ENCODE results near the gene OCIAD2.
"Not testable (repeated sequence)": the region's sequence is repeated elsewhere in the genome, so short reads cannot be mapped to it uniquely, and the experiment has no call there.

The OCIAD2 gene

DNA sequence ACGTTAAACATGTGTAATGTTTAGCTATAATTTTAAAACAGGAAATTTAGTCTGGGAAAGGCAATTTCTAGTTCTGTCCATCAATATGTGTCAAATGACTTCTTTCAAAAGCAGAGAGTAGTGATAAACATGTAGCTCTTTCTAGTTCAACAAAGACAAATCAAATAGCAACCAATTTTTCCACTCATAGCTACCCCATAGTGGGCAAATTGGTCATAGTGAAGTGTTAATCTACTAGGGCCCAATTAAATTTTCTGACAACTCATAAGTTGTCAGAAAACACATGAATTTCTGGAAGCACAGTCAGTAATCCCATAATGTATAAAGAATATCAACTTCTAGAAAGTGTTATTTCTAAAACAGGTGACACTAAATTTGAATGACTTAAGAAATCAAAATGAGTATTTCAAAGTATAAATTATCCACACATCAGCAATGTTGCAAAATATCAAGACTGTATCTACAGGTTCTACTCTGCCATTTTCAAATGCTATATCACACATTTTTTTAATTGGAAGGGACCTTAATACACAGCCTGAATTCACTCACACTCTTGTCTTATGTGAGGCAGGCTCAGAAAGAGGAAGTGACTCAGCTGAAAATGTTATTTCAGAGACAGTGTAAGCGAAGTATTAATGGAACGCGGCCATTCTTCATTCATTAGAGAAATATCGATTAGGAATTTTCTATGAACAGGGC, 7.7 kb downstream of the OCIAD2 start:
- H3K4me1 ChIP-seq (ENCODE audit: low read depth, poor library complexity, severe bottlenecking) = peaks cover 9% of the 10 kb centered on the region
- H3K27ac ChIP-seq = no peak overlapping the region
- H3K27me3 ChIP-seq (ENCODE audit: insufficient read depth, low read depth) = no peaks in the 10 kb centered on the region
- no peak overlapping the region for H3K9ac ChIP-seq
- no peak overlapping the region for H2AFZ ChIP-seq (ENCODE audit: low read depth)
- H4K20me1 ChIP-seq (ENCODE audit: insufficient read depth) = no peaks in the 10 kb centered on the region
- H3K4me3 ChIP-seq (IDR thresholded peaks at IDR 0.05; ENCODE audit: insufficient read depth, low read depth, low read length) = no peak overlapping the region
- H3K79me2 ChIP-seq (ENCODE audit: insufficient read depth, low read depth) = no peaks in the 10 kb centered on the region
- no peaks in the 10 kb centered on the region for H3K36me3 ChIP-seq (ENCODE audit: insufficient read depth)
- TF ChIP-seq, protein P1, sequence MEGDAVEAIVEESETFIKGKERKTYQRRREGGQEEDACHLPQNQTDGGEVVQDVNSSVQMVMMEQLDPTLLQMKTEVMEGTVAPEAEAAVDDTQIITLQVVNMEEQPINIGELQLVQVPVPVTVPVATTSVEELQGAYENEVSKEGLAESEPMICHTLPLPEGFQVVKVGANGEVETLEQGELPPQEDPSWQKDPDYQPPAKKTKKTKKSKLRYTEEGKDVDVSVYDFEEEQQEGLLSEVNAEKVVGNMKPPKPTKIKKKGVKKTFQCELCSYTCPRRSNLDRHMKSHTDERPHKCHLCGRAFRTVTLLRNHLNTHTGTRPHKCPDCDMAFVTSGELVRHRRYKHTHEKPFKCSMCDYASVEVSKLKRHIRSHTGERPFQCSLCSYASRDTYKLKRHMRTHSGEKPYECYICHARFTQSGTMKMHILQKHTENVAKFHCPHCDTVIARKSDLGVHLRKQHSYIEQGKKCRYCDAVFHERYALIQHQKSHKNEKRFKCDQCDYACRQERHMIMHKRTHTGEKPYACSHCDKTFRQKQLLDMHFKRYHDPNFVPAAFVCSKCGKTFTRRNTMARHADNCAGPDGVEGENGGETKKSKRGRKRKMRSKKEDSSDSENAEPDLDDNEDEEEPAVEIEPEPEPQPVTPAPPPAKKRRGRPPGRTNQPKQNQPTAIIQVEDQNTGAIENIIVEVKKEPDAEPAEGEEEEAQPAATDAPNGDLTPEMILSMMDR (conservative IDR thresholded peaks at IDR 0.05; ENCODE audit: low read depth, low read length) = no peak
- no peak overlapping the region for H3K4me2 ChIP-seq

DNA sequence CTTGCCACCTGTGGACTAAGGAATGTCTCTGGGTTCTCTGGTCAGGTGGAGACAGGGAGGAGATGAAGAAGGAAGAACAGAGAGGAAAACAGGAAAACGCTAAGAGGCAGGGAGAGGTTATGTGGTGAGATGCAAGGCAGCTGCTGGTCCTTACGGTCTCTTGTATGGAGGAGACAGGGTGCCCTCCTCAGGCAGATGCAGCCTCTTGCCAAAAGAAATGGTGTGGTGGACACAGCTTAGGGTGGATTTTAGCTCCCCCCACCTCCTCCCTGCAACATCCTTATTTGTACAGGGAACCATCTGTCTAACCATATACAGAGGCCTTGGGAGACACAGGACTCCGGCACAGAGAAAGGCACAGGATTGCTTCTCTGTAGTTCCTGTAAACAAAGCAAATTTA, 9.7 kb downstream of the OCIAD2 start:
- Histone ChIP-seq H2AFZ (ENCODE audit: low read depth) (no peak overlapping the region), H3K9ac (no peak overlapping the region), H3K79me2 (ENCODE audit: insufficient read depth, low read depth) (no peaks in the 10 kb centered on the region), H3K4me2 (no peak overlapping the region), H3K4me3 (IDR thresholded peaks at IDR 0.05; ENCODE audit: insufficient read depth, low read depth, low read length) (no peak overlapping the region), H4K20me1 (ENCODE audit: insufficient read depth) (no peaks in the 10 kb centered on the region), H3K4me1 (ENCODE audit: low read depth, poor library complexity, severe bottlenecking) (peaks cover 14% of the 10 kb centered on the region), H3K27ac (no peak overlapping the region), H3K27me3 (ENCODE audit: insufficient read depth, low read depth) (no peaks in the 10 kb centered on the region), H3K36me3 (ENCODE audit: insufficient read depth) (no peaks in the 10 kb centered on the region)
- TF ChIP-seq, protein P1 (conservative IDR thresholded peaks at IDR 0.05; ENCODE audit: low read depth, low read length) = no peak

DNA sequence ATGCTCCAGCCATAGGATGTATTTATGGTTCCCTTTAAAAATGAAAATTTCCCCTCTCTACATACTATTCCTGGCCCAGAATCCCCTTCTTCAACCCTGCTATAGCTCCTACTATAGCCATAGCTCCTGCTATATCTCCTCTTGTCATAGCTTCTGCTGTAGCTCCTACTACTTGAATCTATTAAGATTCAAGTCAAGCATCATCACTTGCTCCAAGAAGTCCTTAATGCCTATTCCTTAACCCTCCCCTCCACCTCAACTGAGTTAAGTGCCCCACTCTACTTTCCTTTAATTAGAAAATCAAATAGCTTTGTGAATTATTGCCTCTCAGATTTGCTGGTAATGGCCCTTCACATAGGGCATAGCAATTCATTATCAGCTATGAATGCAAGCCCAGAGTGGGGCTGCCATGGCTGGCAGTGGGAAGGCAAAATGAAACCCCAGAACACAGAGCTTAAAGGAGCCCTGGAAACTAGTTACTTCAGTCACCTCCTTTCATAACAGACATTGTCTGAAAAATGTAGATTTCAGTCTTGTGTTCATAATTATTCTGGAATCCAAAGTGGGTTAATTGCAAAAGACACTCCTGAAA, 15.4 kb downstream of the OCIAD2 start:
- no peaks in the 10 kb centered on the region for H3K27me3 ChIP-seq (ENCODE audit: insufficient read depth, low read depth)
- TF ChIP-seq, protein P1 (conservative IDR thresholded peaks at IDR 0.05; ENCODE audit: low read depth, low read length) = no peak
- H3K4me1 ChIP-seq (ENCODE audit: low read depth, poor library complexity, severe bottlenecking) = peaks cover 14% of the 10 kb centered on the region
- H3K36me3 ChIP-seq (ENCODE audit: insufficient read depth) = no peaks in the 10 kb centered on the region
- H3K4me2 ChIP-seq = no peak overlapping the region
- H3K79me2 ChIP-seq (ENCODE audit: insufficient read depth, low read depth) = no peaks in the 10 kb centered on the region
- no peak overlapping the region for H3K4me3 ChIP-seq (IDR thresholded peaks at IDR 0.05; ENCODE audit: insufficient read depth, low read depth, low read length)
- no peaks in the 10 kb centered on the region for H4K20me1 ChIP-seq (ENCODE audit: insufficient read depth)
- no peak overlapping the region for H2AFZ ChIP-seq (ENCODE audit: low read depth)
- H3K9ac ChIP-seq = no peak overlapping the region
- no peak overlapping the region for H3K27ac ChIP-seq

DNA sequence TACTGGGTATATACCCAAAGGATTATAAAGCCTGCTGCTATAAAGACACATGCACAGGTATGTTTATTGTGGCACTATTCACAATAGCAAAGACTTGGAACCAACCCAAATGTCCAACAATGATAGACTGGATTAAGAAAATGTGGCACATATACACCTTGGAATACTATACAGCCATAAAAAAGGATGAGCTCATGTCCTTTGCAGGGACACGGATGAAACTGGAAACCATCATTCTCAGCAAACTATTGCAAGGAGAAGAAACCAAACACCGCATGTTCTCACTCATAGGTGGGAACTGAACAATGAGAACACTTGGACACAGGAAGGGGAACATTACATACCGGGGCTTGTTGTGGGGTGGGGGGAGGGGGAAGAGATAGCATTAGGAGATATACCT, 16.8 kb downstream of the OCIAD2 start:
- not testable (repeated sequence) for H3K27ac ChIP-seq; H4K20me1 ChIP-seq (ENCODE audit: insufficient read depth); H3K27me3 ChIP-seq (ENCODE audit: insufficient read depth, low read depth); H3K4me3 ChIP-seq (IDR thresholded peaks at IDR 0.05; ENCODE audit: insufficient read depth, low read depth, low read length); H3K79me2 ChIP-seq (ENCODE audit: insufficient read depth, low read depth); H3K36me3 ChIP-seq (ENCODE audit: insufficient read depth); H3K4me2 ChIP-seq; H3K9ac ChIP-seq; H2AFZ ChIP-seq (ENCODE audit: low read depth)
- H3K4me1 ChIP-seq (ENCODE audit: low read depth, poor library complexity, severe bottlenecking) = peaks cover 14% of the 10 kb centered on the region

DNA sequence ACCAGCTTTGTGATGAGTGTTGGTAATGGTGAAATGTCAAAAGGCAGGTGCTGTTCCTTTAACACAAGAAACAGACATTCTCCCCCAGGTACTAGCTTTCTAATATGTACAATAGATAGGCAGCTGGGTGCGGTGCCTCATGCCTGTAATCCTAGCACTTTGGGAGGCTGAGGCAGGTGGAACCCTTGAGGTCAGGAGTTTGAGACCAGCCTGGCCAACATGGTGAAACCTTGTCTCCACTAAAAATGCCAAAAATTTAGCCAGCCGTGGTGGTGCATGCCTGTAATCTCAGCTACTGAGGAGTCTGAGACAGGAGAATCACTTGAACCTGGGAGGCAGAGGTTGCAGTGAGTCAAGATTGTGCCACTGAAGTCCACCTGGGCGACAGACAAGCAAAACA, 24.9 kb downstream of the OCIAD2 start:
- H3K36me3 ChIP-seq (ENCODE audit: insufficient read depth); H3K79me2 ChIP-seq (ENCODE audit: insufficient read depth, low read depth); H4K20me1 ChIP-seq (ENCODE audit: insufficient read depth); H3K4me1 ChIP-seq (ENCODE audit: low read depth, poor library complexity, severe bottlenecking); H3K4me3 ChIP-seq (IDR thresholded peaks at IDR 0.05; ENCODE audit: insufficient read depth, low read depth, low read length); H3K27ac ChIP-seq; H3K27me3 ChIP-seq (ENCODE audit: insufficient read depth, low read depth); H3K9ac ChIP-seq; H3K4me2 ChIP-seq; H2AFZ ChIP-seq (ENCODE audit: low read depth): not testable (repeated sequence)

Measured in KMS-11 (cell line).